Transverse colon (tissue), 4 donors: ENCODE measurements around the gene TCEAL7.

Experiments used
- CTCF ChIP-seq, 5 experiments: fragments of 200-600 bp in 3 of 5; fragments of 450-650 bp in 2 of 5; sonication (generic) in 3 of 5; IDR thresholded peaks; 1 replicate in 2 of 5; 2 replicates in 3 of 5; pipeline ENCODE4 v1.5.1; 2016 to 2017; ENCODE audit warnings: antibody characterized with exemption in 5 of 5, inconsistent platforms in 3 of 5, mild to moderate bottlenecking in 2 of 5, moderate library complexity in 1 of 5
- POLR2A ChIP-seq: fragments of 450-650 bp; IDR thresholded peaks from one replicate; pipeline ENCODE4 v1.6.1; 2016; ENCODE audit warnings: antibody characterized with exemption, mild to moderate bottlenecking, moderate library complexity
- POLR2AphosphoS5 ChIP-seq, 3 donors: sonication (generic); formaldehyde crosslinking; IDR thresholded peaks; one replicate each; pipeline ENCODE4 v1.6.1; 2016; ENCODE audit warnings: antibody characterized with exemption in 3 of 3

- no peak for TF ChIP-seq POLR2AphosphoS5 (IDR thresholded peaks at IDR 0.05)
- TF ChIP-seq CTCF (IDR thresholded peaks at IDR 0.05): no peak
- TF ChIP-seq POLR2A: no peak
These were observed 746 bp downstream of the TCEAL7 start for GRCh38 chrX:103330681-103331288.
